Heart left ventricle (tissue), 13 donors: ENCODE data around the gene PNRC1.

Source experiments
- POLR2A ChIP-seq, 2 donors: fragments of 450-650 bp; IDR thresholded peaks; one replicate each; pipeline ENCODE4 v1.6.1; 2017; ENCODE audit warnings: antibody characterized with exemption in 2 of 2, mild to moderate bottlenecking in 2 of 2, moderate library complexity in 2 of 2
- TF ChIP-seq, protein P1 (sequence below), 12 donors: fragments of 200-600 bp; sonication (generic) in 4 of 12; IDR thresholded peaks; one replicate each; pipeline versions ENCODE4 v1.5.0 to v1.8.0; 2018 to 2022; ENCODE audit warnings: antibody characterized with exemption in 12 of 12, mild to moderate bottlenecking in 5 of 12
- donor health status: ischemic (EF 13 %, LVEDD 7.1; RV severe dilation, severe dysfunction).
- donor health status: DM: no; HTN: yes; CAD: no.
- donor health status: DM: no; HTN: no; CAD: no.
- donor health status: ischemic (EF 25% LVEDD 6.9; RV normal size, moderate dysfunction).
- donor health status: ischemic (EF 25% LVEDD 5.7; RV mildly dilated, moderate dysfunction).
- donor health status: ischemic (EF 35%, LVEDD 5.7; RV mildly dilated, moderate dysfunction).
- donor health status: nonischemic (EF 11% LVEDD 7.7; RV severe dilation, severe dysfunction).
- donor health status: DM: yes; HTN: yes; CAD: no.
- donor health status: PGD.
- donor health status: ischemic (EF 29% LVEDD 5.4; RV normal size, mild dysfunction).
- donor health status: nonischemic (EF 23%, LVEDD 6.1; RV moderate dilation, normal function).

- TF ChIP-seq, protein P1, sequence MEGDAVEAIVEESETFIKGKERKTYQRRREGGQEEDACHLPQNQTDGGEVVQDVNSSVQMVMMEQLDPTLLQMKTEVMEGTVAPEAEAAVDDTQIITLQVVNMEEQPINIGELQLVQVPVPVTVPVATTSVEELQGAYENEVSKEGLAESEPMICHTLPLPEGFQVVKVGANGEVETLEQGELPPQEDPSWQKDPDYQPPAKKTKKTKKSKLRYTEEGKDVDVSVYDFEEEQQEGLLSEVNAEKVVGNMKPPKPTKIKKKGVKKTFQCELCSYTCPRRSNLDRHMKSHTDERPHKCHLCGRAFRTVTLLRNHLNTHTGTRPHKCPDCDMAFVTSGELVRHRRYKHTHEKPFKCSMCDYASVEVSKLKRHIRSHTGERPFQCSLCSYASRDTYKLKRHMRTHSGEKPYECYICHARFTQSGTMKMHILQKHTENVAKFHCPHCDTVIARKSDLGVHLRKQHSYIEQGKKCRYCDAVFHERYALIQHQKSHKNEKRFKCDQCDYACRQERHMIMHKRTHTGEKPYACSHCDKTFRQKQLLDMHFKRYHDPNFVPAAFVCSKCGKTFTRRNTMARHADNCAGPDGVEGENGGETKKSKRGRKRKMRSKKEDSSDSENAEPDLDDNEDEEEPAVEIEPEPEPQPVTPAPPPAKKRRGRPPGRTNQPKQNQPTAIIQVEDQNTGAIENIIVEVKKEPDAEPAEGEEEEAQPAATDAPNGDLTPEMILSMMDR (IDR thresholded peaks at IDR 0.05) = no peak
- TF ChIP-seq POLR2A (IDR thresholded peaks at IDR 0.05) = no peak
These were observed 28.9 kb upstream of the PNRC1 start for GRCh38 chr6:89051676-89052075.
